Uterus (tissue), 2 donors: ENCODE data around the gene COL19A1.

ENCODE experiments used
- CTCF ChIP-seq, 4 experiments: fragments of 200-600 bp in 2 of 4; fragments of 450-650 bp in 2 of 4; sonication (generic) in 2 of 4; IDR thresholded peaks; one replicate each; pipeline ENCODE4 v1.5.1; 2016 to 2019; ENCODE audit warnings: antibody characterized with exemption in 4 of 4, mild to moderate bottlenecking in 2 of 4, moderate library complexity in 1 of 4
- POLR2A ChIP-seq, 2 donors: fragments of 450-650 bp; IDR thresholded peaks; one replicate each; pipeline ENCODE4 v1.6.1; 2016; ENCODE audit warnings: antibody characterized with exemption in 2 of 2, mild to moderate bottlenecking in 1 of 2, moderate library complexity in 1 of 2

- TF ChIP-seq CTCF (IDR thresholded peaks at IDR 0.05) (no peak), POLR2A (IDR thresholded peaks at IDR 0.05) (no peak)
Observed at GRCh38 chr6:70094156-70094555, 227.8 kb downstream of the COL19A1 start.
